ENCODE results near the gene TIMELESS.
A peak's percentile ranks its signal among the peaks of the same experiment; 100 is the strongest.
"Not testable (repeated sequence)": the region's sequence is repeated elsewhere in the genome, so short reads cannot be mapped to it uniquely, and the experiment has no call there.

TIMELESS gene

GRCh38 chr12:56408799-56409417 lies 40.3 kb downstream of the TIMELESS start:
- H3K36me3 Mint-ChIP-seq (ENCODE audit: low read depth) = no peaks in the 10 kb centered on the region
- no peak overlapping the region for H3K27ac Mint-ChIP-seq
- H3K9me3 Mint-ChIP-seq = no peaks in the 10 kb centered on the region
- no peaks in the 10 kb centered on the region for H3K27me3 Mint-ChIP-seq
- intact Hi-C loops (cut with micrococcal nuclease) = no loop called here
- H3K4me1 Mint-ChIP-seq (ENCODE audit: low read depth) = no peaks in the 10 kb centered on the region
- no peak overlapping the region for H3K4me3 Mint-ChIP-seq

DNA sequence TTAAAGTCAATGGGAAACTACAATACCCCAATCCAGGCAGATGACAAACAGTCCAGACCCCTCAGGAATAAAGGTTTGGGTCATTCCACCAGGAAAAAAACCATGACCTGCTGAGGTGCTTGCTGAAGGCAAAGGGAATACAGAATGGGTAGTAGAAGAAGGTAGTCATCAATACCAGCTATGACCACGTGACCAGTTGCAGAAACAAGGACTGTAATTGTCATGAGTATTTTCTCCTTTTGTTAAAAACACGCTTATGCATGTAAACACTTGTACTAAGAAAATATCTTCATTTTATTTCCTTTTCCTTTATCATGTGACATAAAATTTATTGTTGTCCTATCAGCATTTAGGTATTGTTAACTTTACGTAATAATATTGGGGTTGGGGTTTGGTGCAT lies 45.0 kb downstream of the TIMELESS start:
- H3K4me1 Mint-ChIP-seq (ENCODE audit: low read depth); H3K27ac Mint-ChIP-seq; H3K27me3 Mint-ChIP-seq; H3K36me3 Mint-ChIP-seq (ENCODE audit: low read depth); H3K4me3 Mint-ChIP-seq; intact Hi-C loops (cut with micrococcal nuclease): not testable (repeated sequence)
- peaks cover 13% of the 10 kb centered on the region for H3K9me3 Mint-ChIP-seq

DNA sequence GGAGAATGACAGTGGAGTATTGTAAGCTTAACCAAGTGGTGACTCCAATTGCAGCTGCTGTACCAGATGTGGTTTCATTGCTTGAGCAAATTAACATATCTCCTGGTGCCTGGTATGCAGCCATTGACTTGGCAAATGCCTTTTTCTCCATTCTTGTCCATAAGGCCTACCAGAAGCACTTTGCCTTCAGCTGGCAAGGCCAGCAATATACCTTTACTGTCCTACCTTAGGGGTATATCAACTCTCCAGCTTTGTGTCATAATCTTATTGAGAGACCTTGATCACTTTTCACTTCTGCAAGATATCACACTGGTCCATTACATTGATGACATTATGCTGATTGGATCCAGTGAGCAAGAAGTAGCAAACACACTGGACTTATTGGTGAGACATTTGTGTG lies 47.6 kb downstream of the TIMELESS start:
- not testable (repeated sequence) for H3K27me3 Mint-ChIP-seq

GRCh38 chr12:56401125-56401524 lies 48.1 kb downstream of the TIMELESS start:
- H3K4me3 Mint-ChIP-seq; intact Hi-C loops (cut with micrococcal nuclease); H3K36me3 Mint-ChIP-seq (ENCODE audit: low read depth); H3K27me3 Mint-ChIP-seq; H3K4me1 Mint-ChIP-seq (ENCODE audit: low read depth); H3K27ac Mint-ChIP-seq: not testable (repeated sequence)
- peaks cover 20% of the 10 kb centered on the region for H3K9me3 Mint-ChIP-seq

More for the DNA sequence above, 47.6 kb downstream of the TIMELESS start:
- H3K4me1 Mint-ChIP-seq (ENCODE audit: low read depth); H3K4me3 Mint-ChIP-seq; H3K27ac Mint-ChIP-seq; intact Hi-C loops (cut with micrococcal nuclease); H3K36me3 Mint-ChIP-seq (ENCODE audit: low read depth): not testable (repeated sequence)
- peaks cover 20% of the 10 kb centered on the region for H3K9me3 Mint-ChIP-seq

DNA sequence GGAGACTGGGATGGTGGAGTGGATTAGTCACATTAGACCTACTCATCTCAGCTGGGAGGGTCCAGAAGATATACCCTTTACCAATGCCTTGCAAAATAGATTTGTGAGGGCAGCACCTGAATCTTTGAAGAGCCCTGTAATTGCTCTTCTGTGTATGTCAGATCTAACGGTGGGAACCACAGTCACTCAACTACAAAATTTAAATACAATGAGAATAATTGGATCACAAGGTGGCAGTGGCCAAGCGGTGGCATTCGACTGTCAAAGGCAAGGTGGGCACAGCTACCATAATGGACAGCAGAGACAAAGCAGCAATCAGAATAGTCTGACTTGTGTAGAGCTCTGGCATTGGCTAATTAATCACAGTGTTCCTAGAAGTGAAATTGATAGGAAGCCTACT lies 49.8 kb downstream of the TIMELESS start:
- H3K27me3 Mint-ChIP-seq; H3K4me1 Mint-ChIP-seq (ENCODE audit: low read depth); intact Hi-C loops (cut with micrococcal nuclease); H3K27ac Mint-ChIP-seq; H3K36me3 Mint-ChIP-seq (ENCODE audit: low read depth); H3K4me3 Mint-ChIP-seq: not testable (repeated sequence)
- peaks cover 20% of the 10 kb centered on the region for H3K9me3 Mint-ChIP-seq

DNA sequence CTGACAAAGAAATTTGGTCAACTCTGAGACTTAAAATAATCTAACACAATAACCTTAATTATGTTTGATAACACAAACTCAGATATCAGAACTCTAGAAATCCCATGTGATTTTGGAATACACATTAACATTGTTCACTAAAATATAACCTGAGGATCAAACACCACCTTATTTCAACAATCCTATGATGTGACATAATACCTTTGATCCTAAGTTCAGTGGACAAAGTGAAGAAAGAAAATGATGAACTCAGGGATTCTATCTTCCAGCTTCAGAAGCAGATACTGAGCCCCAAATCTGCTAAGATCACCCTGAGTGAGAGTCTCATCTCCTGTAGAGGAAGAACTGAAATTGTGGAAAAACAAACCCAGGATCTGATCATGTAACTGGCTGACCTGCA lies 50.9 kb downstream of the TIMELESS start:
- no peaks in the 10 kb centered on the region for H3K27me3 Mint-ChIP-seq
- H3K9me3 Mint-ChIP-seq = peaks cover 20% of the 10 kb centered on the region
- H3K4me3 Mint-ChIP-seq = no peak overlapping the region
- intact Hi-C loops (cut with micrococcal nuclease) = no loop called here
- H3K36me3 Mint-ChIP-seq (ENCODE audit: low read depth) = no peaks in the 10 kb centered on the region
- H3K27ac Mint-ChIP-seq = no peak overlapping the region
- no peaks in the 10 kb centered on the region for H3K4me1 Mint-ChIP-seq (ENCODE audit: low read depth)

- no peak overlapping the region for H3K27ac Mint-ChIP-seq
- intact Hi-C loops (cut with micrococcal nuclease) = no loop called here
- H3K9me3 Mint-ChIP-seq = peaks cover 5% of the 10 kb centered on the region
- no peaks in the 10 kb centered on the region for H3K36me3 Mint-ChIP-seq (ENCODE audit: low read depth)
- no peak overlapping the region for H3K4me3 Mint-ChIP-seq
- no peaks in the 10 kb centered on the region for H3K27me3 Mint-ChIP-seq
- no peaks in the 10 kb centered on the region for H3K4me1 Mint-ChIP-seq (ENCODE audit: low read depth)
Observed at GRCh38 chr12:56392331-56392730, 56.9 kb downstream of the TIMELESS start.

DNA sequence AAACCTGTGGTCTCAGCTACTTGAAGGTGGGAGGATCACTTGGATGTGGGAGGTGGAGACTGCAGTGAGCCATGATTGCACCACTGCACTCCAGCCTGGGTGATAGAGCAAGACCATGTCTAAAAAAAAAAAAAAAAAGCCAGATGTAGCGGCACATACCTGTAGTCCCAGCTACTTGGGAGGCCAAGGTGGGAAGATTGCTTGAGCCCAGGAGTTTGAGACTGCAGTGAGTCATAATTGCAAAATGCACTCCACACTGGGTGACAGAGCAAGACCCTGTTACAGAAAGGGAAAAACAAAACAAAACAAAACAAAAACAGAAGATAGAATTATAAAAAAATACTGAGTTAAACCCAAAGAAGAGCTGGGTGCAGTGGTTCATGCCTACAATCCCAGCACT lies 57.5 kb downstream of the TIMELESS start:
- H3K4me3 Mint-ChIP-seq = no peak overlapping the region
- H3K27ac Mint-ChIP-seq = no peak overlapping the region
- no peaks in the 10 kb centered on the region for H3K36me3 Mint-ChIP-seq (ENCODE audit: low read depth)
- H3K4me1 Mint-ChIP-seq (ENCODE audit: low read depth) = no peaks in the 10 kb centered on the region
- no peaks in the 10 kb centered on the region for H3K27me3 Mint-ChIP-seq
- intact Hi-C loops (cut with micrococcal nuclease) = no loop called here
- H3K9me3 Mint-ChIP-seq = peaks cover 5% of the 10 kb centered on the region

DNA sequence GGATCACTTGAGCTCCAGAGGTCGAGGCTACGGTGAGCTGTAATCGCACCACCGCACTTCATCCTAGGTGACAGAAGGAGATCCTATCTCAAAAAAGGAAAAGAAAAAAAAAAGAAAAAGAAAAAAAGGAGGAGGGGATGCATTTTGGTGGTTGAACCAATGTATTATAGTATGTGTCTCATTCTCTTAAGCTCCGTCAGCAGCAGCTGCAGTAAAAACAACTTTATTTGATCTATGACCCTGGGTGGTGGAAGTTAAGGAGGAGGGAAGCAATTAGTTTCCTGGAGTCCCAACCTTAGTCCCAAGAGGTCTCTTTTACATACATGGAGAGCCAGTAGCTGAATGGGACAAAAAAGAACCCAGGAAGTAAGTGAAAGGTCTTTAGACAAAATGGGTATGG lies 59.8 kb downstream of the TIMELESS start:
- peaks cover 5% of the 10 kb centered on the region for H3K9me3 Mint-ChIP-seq
- H3K27me3 Mint-ChIP-seq = no peaks in the 10 kb centered on the region
- H3K36me3 Mint-ChIP-seq (ENCODE audit: low read depth) = no peaks in the 10 kb centered on the region
- no peak overlapping the region for H3K4me3 Mint-ChIP-seq
- no peak overlapping the region for H3K27ac Mint-ChIP-seq
- H3K4me1 Mint-ChIP-seq (ENCODE audit: low read depth) = no peaks in the 10 kb centered on the region
- intact Hi-C loops (cut with micrococcal nuclease) = no loop called here

GRCh38 chr12:56387152-56387736 lies 62.0 kb downstream of the TIMELESS start:
- peaks cover 5% of the 10 kb centered on the region for H3K9me3 Mint-ChIP-seq
- H3K4me3 Mint-ChIP-seq = no peak overlapping the region
- intact Hi-C loops (cut with micrococcal nuclease) = no loop called here
- peaks cover 3% of the 10 kb centered on the region for H3K27me3 Mint-ChIP-seq
- no peaks in the 10 kb centered on the region for H3K36me3 Mint-ChIP-seq (ENCODE audit: low read depth)
- H3K27ac Mint-ChIP-seq = no peak overlapping the region
- no peaks in the 10 kb centered on the region for H3K4me1 Mint-ChIP-seq (ENCODE audit: low read depth)

GRCh38 chr12:56385873-56386272 lies 63.4 kb downstream of the TIMELESS start:
- H3K27ac Mint-ChIP-seq = no peak overlapping the region
- intact Hi-C loops (cut with micrococcal nuclease) = no loop called here

DNA sequence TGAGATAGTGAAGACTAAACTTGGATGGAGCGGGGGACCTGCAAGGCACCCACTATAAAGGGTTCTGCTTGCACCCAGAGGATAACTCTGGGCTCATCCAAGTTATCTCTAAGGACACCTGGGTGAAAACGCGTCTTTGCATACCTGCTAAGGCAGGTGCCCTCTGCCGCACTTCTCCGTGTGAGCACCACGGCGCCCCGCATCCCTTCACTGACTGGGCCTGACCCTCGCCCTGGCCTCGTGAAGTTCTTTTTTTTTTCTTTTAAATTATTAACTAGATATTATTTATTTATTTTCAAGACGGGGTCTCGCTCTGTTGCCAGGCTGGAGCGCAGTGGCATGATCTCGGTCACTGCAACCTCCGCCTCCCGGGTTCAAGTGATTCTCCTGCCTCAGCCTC lies 66.6 kb downstream of the TIMELESS start:
- Mint-ChIP-seq H3K36me3 (ENCODE audit: low read depth) (no peaks in the 10 kb centered on the region), H3K9me3 (no peaks in the 10 kb centered on the region), H3K27me3 (peaks cover 3% of the 10 kb centered on the region), H3K4me3 (no peak overlapping the region), H3K4me1 (ENCODE audit: low read depth) (peaks cover 3% of the 10 kb centered on the region), H3K27ac (no peak overlapping the region)
- intact Hi-C loops (cut with micrococcal nuclease) = no loop called here

More at GRCh38 chr12:56385873-56386272, 63.4 kb downstream of the TIMELESS start:
- Mint-ChIP-seq H3K27me3 (peaks cover 3% of the 10 kb centered on the region), H3K4me3 (no peak overlapping the region), H3K36me3 (ENCODE audit: low read depth) (no peaks in the 10 kb centered on the region), H3K9me3 (no peaks in the 10 kb centered on the region), H3K4me1 (ENCODE audit: low read depth) (no peaks in the 10 kb centered on the region)

DNA sequence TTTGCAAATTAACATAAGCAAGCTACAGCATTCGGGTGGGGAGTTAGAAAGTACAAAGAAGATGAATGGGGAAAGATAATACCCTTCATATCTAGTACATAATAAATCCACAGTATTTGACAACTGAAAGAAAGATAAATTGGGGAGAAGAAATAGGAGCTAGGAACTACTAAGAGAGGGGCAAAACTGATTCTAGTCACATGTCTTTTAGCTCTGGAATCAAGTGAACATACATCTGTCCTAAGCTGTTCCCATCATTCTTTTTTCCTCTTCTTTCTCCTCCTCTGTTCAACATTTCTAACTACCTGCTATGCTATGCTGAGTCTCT lies 71.3 kb downstream of the TIMELESS start:
- H3K9me3 Mint-ChIP-seq = peaks cover 8% of the 10 kb centered on the region
- intact Hi-C loops (cut with micrococcal nuclease) = no loop called here
- H3K27me3 Mint-ChIP-seq = no peaks in the 10 kb centered on the region
- peak overlapping the region; percentile 74 for H3K27ac Mint-ChIP-seq
- H3K36me3 Mint-ChIP-seq (ENCODE audit: low read depth) = peaks cover 6% of the 10 kb centered on the region
- H3K4me3 Mint-ChIP-seq = no peak overlapping the region
- H3K4me1 Mint-ChIP-seq (ENCODE audit: low read depth) = peaks cover 33% of the 10 kb centered on the region

GRCh38 chr12:56377310-56377988 lies 71.8 kb downstream of the TIMELESS start:
- intact Hi-C loops (cut with micrococcal nuclease) = no loop called here
- Mint-ChIP-seq H3K36me3 (ENCODE audit: low read depth) (peaks cover 6% of the 10 kb centered on the region), H3K9me3 (peaks cover 10% of the 10 kb centered on the region), H3K27me3 (no peaks in the 10 kb centered on the region), H3K4me3 (no peak overlapping the region), H3K27ac (peak overlapping the region; percentile 74), H3K4me1 (ENCODE audit: low read depth) (peaks cover 33% of the 10 kb centered on the region)

All from dendritic cell treated with granulocyte-macrophage colony-stimulating factor and Interleukin-4, amounts not matched to agents 40 ng/mL and 50 ng/mL, for 4 days (primary cell).